Measurements from ENCODE around the gene PPP2CA.
"Not testable (repeated sequence)": the region's sequence is repeated elsewhere in the genome, so short reads cannot be mapped to it uniquely, and the experiment has no call there.

Gene PPP2CA

DNA sequence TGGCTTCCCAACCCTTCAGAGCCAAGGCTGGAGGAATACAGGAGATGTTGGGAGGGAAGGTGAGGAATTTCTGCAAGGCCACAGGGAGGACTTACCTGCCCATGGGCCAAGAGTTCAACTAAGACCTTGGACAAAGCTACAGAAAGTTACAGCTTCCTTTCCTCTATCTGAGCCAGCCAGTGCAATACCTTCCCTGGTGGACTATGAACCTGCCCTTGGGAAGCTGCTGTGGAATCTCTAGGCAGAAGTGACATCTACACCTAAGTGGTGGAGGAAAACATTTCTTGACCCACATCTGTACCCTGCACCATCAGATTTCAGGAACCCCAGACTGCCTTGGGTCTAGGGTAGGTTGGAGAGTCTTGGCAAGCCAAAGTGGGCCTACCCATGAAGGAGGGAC lies 42.4 kb downstream of the PPP2CA start:
- ATAC-seq (no peak), DNase-seq (no peak)
- Mint-ChIP-seq H3K27me3 (no peaks in the 10 kb centered on the region), H3K9me3 (no peaks in the 10 kb centered on the region), H3K4me3 (no peak overlapping the region), H3K4me1 (no peaks in the 10 kb centered on the region), H3K27ac (no peak overlapping the region)

DNA sequence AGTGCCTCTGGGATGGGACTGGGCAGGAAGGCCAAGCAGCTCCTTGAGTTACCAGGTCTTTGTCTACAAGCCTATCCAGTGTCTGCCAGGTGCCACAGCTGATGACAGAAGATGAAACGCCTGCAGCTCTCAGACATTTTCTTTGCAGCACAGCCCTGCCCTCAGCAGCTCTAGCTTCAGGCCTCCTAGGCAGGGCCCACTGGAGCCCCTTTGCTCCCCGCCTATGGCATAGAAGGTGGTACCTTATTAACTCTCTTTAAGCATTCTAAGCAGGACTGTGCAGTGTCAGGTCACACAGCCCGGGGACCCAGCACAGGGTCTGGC lies 47.8 kb downstream of the PPP2CA start:
- H3K4me1 Mint-ChIP-seq = peaks cover 25% of the 10 kb centered on the region
- no peak overlapping the region for H3K27ac Mint-ChIP-seq
- H3K9me3 Mint-ChIP-seq = no peaks in the 10 kb centered on the region
- no peak for DNase-seq
- no peaks in the 10 kb centered on the region for H3K27me3 Mint-ChIP-seq
- H3K4me3 Mint-ChIP-seq = peak overlapping the region; percentile 96
- ATAC-seq = no peak

DNA sequence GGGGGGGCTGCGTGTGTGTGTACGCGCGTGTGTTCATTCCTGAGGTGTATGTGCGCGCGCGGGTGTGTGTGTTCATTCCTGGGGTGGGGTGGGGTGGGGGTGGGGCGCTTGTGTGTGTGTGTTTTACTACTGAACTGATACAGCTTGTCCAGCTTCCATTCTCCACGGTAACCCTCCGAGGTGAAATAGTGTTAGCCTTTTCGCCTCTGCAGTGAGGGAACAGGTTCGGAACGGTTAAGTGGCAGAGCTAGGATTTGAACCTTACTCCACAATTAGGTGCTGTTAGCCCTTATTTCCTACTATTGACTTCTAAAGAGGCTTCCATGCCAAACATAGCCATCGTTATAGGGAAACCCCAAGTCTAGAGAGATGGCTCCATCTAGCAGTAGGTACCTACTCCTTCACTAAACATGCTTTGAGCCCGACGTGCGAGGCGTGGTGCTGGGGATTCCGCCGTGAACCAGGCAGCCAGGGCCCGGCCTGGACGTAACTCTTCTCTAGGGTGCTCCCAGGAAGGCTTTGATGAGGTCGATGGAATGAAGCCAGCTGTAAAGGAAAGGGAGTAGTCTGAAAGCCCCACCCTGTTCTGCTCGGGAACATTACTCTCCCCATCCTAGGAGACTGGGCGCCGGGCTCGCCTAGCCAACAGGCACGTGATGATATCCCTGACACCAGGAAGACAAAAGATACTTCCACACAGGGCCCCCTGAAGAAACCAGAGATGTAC lies 48.3 kb downstream of the PPP2CA start:
- H3K4me1 Mint-ChIP-seq = peaks cover 30% of the 10 kb centered on the region
- H3K27me3 Mint-ChIP-seq = no peaks in the 10 kb centered on the region
- peak overlapping the region; percentile 96 for H3K4me3 Mint-ChIP-seq
- peak; percentile 32 for ATAC-seq
- H3K9me3 Mint-ChIP-seq = no peaks in the 10 kb centered on the region
- DNase-seq = no peak
- peak overlapping the region; percentile 99 to 100 for H3K27ac Mint-ChIP-seq

DNA sequence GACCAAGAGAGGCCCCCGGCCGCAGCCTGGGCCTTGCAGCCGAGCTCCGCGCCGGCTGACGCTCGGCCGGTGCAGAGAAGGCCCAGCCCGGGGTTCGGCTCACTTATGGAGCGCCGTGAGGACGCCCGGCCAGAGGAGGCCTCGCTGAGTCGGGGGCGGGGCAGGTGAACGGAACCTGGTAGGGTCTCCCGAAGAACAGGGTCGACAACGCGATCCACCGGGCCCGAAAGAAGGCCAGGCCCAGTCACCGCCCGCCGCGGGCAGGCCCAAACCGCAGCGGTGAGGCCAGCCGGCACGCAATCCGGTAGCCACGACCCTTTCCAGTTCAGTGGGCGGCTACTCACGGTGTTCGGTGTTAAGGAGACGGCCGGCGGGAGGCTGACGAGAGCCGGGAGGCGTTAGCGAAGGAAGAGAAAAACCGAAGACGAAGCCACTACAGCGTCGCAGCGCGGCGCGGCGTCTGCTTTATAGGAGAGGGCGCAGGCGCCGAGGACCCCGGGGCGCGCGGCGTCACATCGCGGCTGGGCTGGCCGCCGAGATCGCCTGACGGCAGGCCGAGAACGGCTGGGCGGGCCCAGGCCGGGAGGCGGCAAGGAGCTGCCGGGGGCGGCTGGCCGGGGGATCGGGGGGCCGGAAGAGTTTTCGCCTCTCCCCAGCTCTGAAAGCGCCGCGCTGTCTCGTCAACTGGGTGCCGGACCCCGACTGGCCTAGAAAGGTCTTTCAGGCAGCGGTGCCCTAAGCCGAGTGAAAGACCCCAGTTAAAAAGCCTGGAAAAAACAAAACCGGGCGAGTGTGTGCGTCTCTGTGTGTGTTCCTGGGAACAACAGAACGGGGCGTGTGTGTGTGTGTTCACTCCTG lies 49.1 kb downstream of the PPP2CA start, which contains the start of gene SKP1:
Gene SKP1 (minus strand): TSS at position 440 of the 858 bp plus-strand sequence. CDS start 2,928 bp downstream, outside the sequence.
- DNase-seq = peak; percentile 89 to 94

GRCh38 chr5:134175921-134176510 lies 49.9 kb downstream of the PPP2CA start:
- H3K9me3 Mint-ChIP-seq = no peaks in the 10 kb centered on the region
- no peak for DNase-seq
- peak overlapping the region; percentile 99 to 100 for H3K27ac Mint-ChIP-seq
- peaks cover 45% of the 10 kb centered on the region for H3K4me1 Mint-ChIP-seq
- no peaks in the 10 kb centered on the region for H3K27me3 Mint-ChIP-seq
- ATAC-seq = peak; percentile 52
- H3K4me3 Mint-ChIP-seq = peak overlapping the region; percentile 96

More for the DNA sequence above, 49.1 kb downstream of the PPP2CA start, which contains the start of gene SKP1:
- Mint-ChIP-seq H3K4me3 (peak within 1 kb of the TSS; percentile 96), H3K27ac (peak within 1 kb of the TSS; percentile 99 to 100), H3K9me3 (no peaks in the 10 kb centered on the region), H3K4me1 (peaks cover 38% of the 10 kb centered on the region), H3K27me3 (no peaks in the 10 kb centered on the region)
- peak; percentile 91 for ATAC-seq

- H3K4me1 Mint-ChIP-seq = peaks cover 47% of the 10 kb centered on the region
- ATAC-seq (no peak), DNase-seq (no peak)
- peak overlapping the region; percentile 0 to 99 for H3K27ac Mint-ChIP-seq
- peak overlapping the region; percentile 96 for H3K4me3 Mint-ChIP-seq
- no peaks in the 10 kb centered on the region for H3K9me3 Mint-ChIP-seq
- H3K27me3 Mint-ChIP-seq = no peaks in the 10 kb centered on the region
Measured at GRCh38 chr5:134174841-134175839, 50.7 kb downstream of the PPP2CA start.

GRCh38 chr5:134171972-134172371 lies 53.9 kb downstream of the PPP2CA start:
- ATAC-seq (no peak), DNase-seq (no peak)
- no peaks in the 10 kb centered on the region for H3K27me3 Mint-ChIP-seq
- no peaks in the 10 kb centered on the region for H3K9me3 Mint-ChIP-seq
- peaks cover 46% of the 10 kb centered on the region for H3K4me1 Mint-ChIP-seq
- H3K27ac Mint-ChIP-seq = peak overlapping the region in 1 of 2 donors; percentile 19
- H3K4me3 Mint-ChIP-seq = no peak overlapping the region

- Mint-ChIP-seq H3K27ac (no peak overlapping the region), H3K4me3 (no peak overlapping the region), H3K9me3 (peaks cover 0 to 9% of the 10 kb centered on the region in 2 donors), H3K4me1 (peaks cover 41% of the 10 kb centered on the region), H3K27me3 (no peaks in the 10 kb centered on the region)
- no peak for ATAC-seq
- no peak for DNase-seq
Measured at GRCh38 chr5:134162592-134162991, 63.3 kb downstream of the PPP2CA start.

GRCh38 chr5:134161513-134162395 lies 64.1 kb downstream of the PPP2CA start:
- Mint-ChIP-seq H3K27me3 (no peaks in the 10 kb centered on the region), H3K27ac (no peak overlapping the region), H3K4me1 (peaks cover 36% of the 10 kb centered on the region), H3K9me3 (peaks cover 0 to 9% of the 10 kb centered on the region in 2 donors), H3K4me3 (no peak overlapping the region)
- ATAC-seq (peak; percentile 70), DNase-seq (no peak)

- H3K27ac Mint-ChIP-seq = peak overlapping the region in 1 of 2 donors; percentile 84
- peaks cover 84% of the 10 kb centered on the region for H3K4me1 Mint-ChIP-seq
- H3K27me3 Mint-ChIP-seq = no peaks in the 10 kb centered on the region
- no peaks in the 10 kb centered on the region for H3K9me3 Mint-ChIP-seq
- no peak overlapping the region for H3K4me3 Mint-ChIP-seq
- DNase-seq (no peak), ATAC-seq (peak; percentile 50)
Measured at GRCh38 chr5:134153657-134154056, 72.2 kb downstream of the PPP2CA start.

GRCh38 chr5:134153241-134153640 lies 72.6 kb downstream of the PPP2CA start:
- no peak for DNase-seq
- no peak for ATAC-seq
- peaks cover 80% of the 10 kb centered on the region for H3K4me1 Mint-ChIP-seq
- H3K27me3 Mint-ChIP-seq = no peaks in the 10 kb centered on the region
- peak overlapping the region in 1 of 2 donors; percentile 84 for H3K27ac Mint-ChIP-seq
- no peaks in the 10 kb centered on the region for H3K9me3 Mint-ChIP-seq
- no peak overlapping the region for H3K4me3 Mint-ChIP-seq

- DNase-seq, H3K27me3 Mint-ChIP-seq, ATAC-seq, H3K4me3 Mint-ChIP-seq, H3K9me3 Mint-ChIP-seq: not testable (repeated sequence)
- peak overlapping the region in 1 of 2 donors; percentile 95 for H3K27ac Mint-ChIP-seq
- peaks cover 75% of the 10 kb centered on the region for H3K4me1 Mint-ChIP-seq
Measured at GRCh38 chr5:134152173-134152832, 73.6 kb downstream of the PPP2CA start.

- ATAC-seq (no peak), DNase-seq (no peak)
- no peaks in the 10 kb centered on the region for H3K27me3 Mint-ChIP-seq
- H3K4me3 Mint-ChIP-seq = no peak overlapping the region
- H3K4me1 Mint-ChIP-seq = peaks cover 81% of the 10 kb centered on the region
- H3K27ac Mint-ChIP-seq = peak overlapping the region in 1 of 2 donors; percentile 60
- H3K9me3 Mint-ChIP-seq = no peaks in the 10 kb centered on the region
Measured at GRCh38 chr5:134151723-134152122, 74.2 kb downstream of the PPP2CA start.

Data from stimulated activated naive CD8-positive, alpha-beta T cell treated with anti-CD3 and anti-CD28 coated beads, Interleukin-15, amount 100 ng/mL, for 72 hours (primary cell).